Fibroblast of lung (primary cell): ENCODE data around the gene IFIT1. TPM values are rescaled to one million over a fixed set of nuclear protein-coding genes. Genes with fewer than 3 reads are reported as not detected.

ENCODE experiments used
- DNase-seq, 2 donors: peaks; one replicate each; pipeline versions ENCODE4 v3.0.0 to v3.0.0-alpha.2; 2010; ENCODE audit warnings: low read depth in 2 of 2
- H2AFZ ChIP-seq: 2 replicates; pipeline ENCODE4 v1.5.1; 2012; ENCODE audit warnings: low read length, control low read depth, inconsistent platforms
- H3K27ac ChIP-seq: 2 replicates; pipeline ENCODE4 v1.5.1; 2011; ENCODE audit warnings: low read length, control low read depth; ENCODE audit not compliant: insufficient read depth
- H3K27me3 ChIP-seq: 2 replicates; pipeline ENCODE4 v1.5.1; 2011; ENCODE audit warnings: mild to moderate bottlenecking, low read length; ENCODE audit not compliant: control insufficient read depth, insufficient read depth
- H3K36me3 ChIP-seq: 2 replicates; pipeline ENCODE4 v1.5.1; 2011; ENCODE audit warnings: low read length; ENCODE audit not compliant: control insufficient read depth, insufficient read depth
- H3K4me1 ChIP-seq: 2 replicates; pipeline ENCODE4 v1.5.1; 2011; ENCODE audit warnings: low read length; ENCODE audit not compliant: control insufficient read depth, insufficient read depth; ENCODE audit errors: extremely low read depth
- H3K4me2 ChIP-seq: 2 replicates; pipeline ENCODE4 v1.5.1; 2011; ENCODE audit warnings: low read length, control low read depth; ENCODE audit not compliant: insufficient read depth; ENCODE audit errors: extremely low read depth
- H3K4me3 ChIP-seq, 4 experiments: fragments of 200-600 bp in 1 of 4; sonication (generic) in 1 of 4; replicated peaks in 1 of 4; 2 replicates each; pipeline ENCODE4 v1.5.1; 2011 to 2016; ENCODE audit warnings: low read length in 4 of 4, low read depth in 3 of 4, mild to moderate bottlenecking in 3 of 4, control low read depth in 2 of 4, inconsistent platforms in 1 of 4, mixed read lengths in 1 of 4; ENCODE audit not compliant: insufficient read depth in 1 of 4; ENCODE audit errors: control extremely low read depth in 1 of 4
- H3K79me2 ChIP-seq: 2 replicates; pipeline ENCODE4 v1.5.1; 2012; ENCODE audit warnings: mild to moderate bottlenecking, low read length, inconsistent platforms; ENCODE audit not compliant: control insufficient read depth, insufficient read depth
- H3K9ac ChIP-seq: 2 replicates; pipeline ENCODE4 v1.5.1; 2011; ENCODE audit warnings: mild to moderate bottlenecking, low read length, control low read depth; ENCODE audit not compliant: insufficient read depth
- H3K9me3 ChIP-seq: 2 replicates; pipeline ENCODE4 v1.5.1; 2012; ENCODE audit warnings: low read depth, low read length; ENCODE audit not compliant: control insufficient read depth, insufficient read depth
- H4K20me1 ChIP-seq: 2 replicates; pipeline ENCODE4 v1.5.1; 2011; ENCODE audit warnings: low read length; ENCODE audit not compliant: control insufficient read depth, insufficient read depth; ENCODE audit errors: extremely low read depth
- EZH2 ChIP-seq: IDR thresholded peaks from 2 replicates; pipeline ENCODE4 v1.5.1; 2012; ENCODE audit warnings: low read length, control low read depth, mild to moderate bottlenecking; ENCODE audit errors: missing control alignments
- polyA plus RNA-seq, 2 donors: library from polyadenylated mRNA; depleted of rRNA in 1 of 2; stranded (reverse) in 1 of 2; unstranded in 1 of 2; fragments of >200 nt; gene quantifications; 2 replicates each; pipeline ENCODE4 v1.2.1, GENCODE V29; 2011 to 2012; ENCODE audit warnings: missing spikeins in 1 of 2
- total RNA-seq: library from RNA; depleted of rRNA; stranded (reverse); fragments of >200 nt; gene quantifications from 2 replicates; pipeline ENCODE4 v1.2.1, GENCODE V29; 2014
- TF ChIP-seq, protein P1 (sequence below), 2 donors: IDR thresholded peaks in 1 of 2; conservative IDR thresholded peaks in 1 of 2; 1 replicate in 1 of 2; 2 replicates in 1 of 2; pipeline ENCODE4 v1.5.1; 2011 to 2012; ENCODE audit warnings: low read length in 2 of 2, control low read depth in 1 of 2, inconsistent platforms in 1 of 2, low read depth in 1 of 2, mild to moderate bottlenecking in 1 of 2

IFIT1 gene
- total and polyA plus RNA-seq, 2 donors (not counting 1 experiment from before 2014, with no cell fraction given) = 25.8 to 71.4 TPM

DNA sequence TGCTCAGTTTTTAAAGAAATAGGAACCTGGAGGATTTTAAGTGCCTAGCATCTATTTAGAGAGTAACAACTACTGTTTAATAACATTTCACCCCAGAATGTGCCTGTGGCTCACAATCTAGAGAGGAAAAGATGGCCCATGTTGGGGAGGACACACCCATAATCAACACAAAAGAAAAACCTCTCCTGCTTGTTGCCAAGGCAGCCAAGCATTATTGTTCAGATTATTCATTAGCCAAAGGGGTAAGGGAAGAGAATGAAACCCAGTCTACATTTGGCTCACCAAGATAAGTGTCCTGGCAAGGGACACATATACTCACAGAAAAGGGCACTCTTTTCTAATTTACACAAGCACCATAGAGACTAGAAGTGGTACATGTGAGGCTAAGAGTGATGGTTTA lies 32.3 kb upstream of the IFIT1 start:
- no peak for DNase-seq
- Histone ChIP-seq H3K4me1 (peaks cover 12% of the 10 kb centered on the region), H3K79me2 (no peaks in the 10 kb centered on the region), H3K27me3 (no peaks in the 10 kb centered on the region), H3K9me3 (no peaks in the 10 kb centered on the region), H3K36me3 (no peaks in the 10 kb centered on the region), H3K27ac (no peak overlapping the region), H2AFZ (no peak overlapping the region), H3K4me2 (no peak overlapping the region), H3K4me3 (no peak overlapping the region), H4K20me1 (no peaks in the 10 kb centered on the region), H3K9ac (no peak overlapping the region)
- TF ChIP-seq EZH2 = no peak
- TF ChIP-seq, protein P1, sequence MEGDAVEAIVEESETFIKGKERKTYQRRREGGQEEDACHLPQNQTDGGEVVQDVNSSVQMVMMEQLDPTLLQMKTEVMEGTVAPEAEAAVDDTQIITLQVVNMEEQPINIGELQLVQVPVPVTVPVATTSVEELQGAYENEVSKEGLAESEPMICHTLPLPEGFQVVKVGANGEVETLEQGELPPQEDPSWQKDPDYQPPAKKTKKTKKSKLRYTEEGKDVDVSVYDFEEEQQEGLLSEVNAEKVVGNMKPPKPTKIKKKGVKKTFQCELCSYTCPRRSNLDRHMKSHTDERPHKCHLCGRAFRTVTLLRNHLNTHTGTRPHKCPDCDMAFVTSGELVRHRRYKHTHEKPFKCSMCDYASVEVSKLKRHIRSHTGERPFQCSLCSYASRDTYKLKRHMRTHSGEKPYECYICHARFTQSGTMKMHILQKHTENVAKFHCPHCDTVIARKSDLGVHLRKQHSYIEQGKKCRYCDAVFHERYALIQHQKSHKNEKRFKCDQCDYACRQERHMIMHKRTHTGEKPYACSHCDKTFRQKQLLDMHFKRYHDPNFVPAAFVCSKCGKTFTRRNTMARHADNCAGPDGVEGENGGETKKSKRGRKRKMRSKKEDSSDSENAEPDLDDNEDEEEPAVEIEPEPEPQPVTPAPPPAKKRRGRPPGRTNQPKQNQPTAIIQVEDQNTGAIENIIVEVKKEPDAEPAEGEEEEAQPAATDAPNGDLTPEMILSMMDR (conservative IDR thresholded peaks at IDR 0.05 in 1 of 2, IDR thresholded peaks at IDR 0.05 in 1 of 2; ENCODE audit: low read depth in 1 of 2, low read length in 2 of 2) = no peak

DNA sequence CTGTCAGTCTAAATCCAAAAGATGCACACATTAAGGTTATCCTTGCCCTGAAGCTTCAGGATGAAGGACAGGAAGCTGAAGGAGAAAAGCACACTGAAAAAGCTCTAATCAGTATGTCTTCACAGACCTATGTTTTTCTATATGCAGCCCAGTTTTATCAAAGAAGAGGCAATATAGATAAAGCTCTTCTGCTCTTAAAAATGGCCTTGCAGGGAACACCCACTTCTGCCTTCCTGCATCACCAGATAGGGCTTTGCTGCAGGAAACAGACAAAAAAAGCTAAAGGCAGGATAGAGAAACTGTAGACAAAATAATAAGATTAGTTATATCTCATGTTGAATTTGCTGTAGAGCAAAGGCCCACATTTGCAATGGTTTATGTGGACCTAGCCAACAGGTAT lies 29.5 kb upstream of the IFIT1 start:
- no peak for TF ChIP-seq EZH2
- TF ChIP-seq, protein P1 (conservative IDR thresholded peaks at IDR 0.05 in 1 of 2, IDR thresholded peaks at IDR 0.05 in 1 of 2; ENCODE audit: low read depth in 1 of 2, low read length in 2 of 2) = no peak
- no peaks in the 10 kb centered on the region for H3K79me2 ChIP-seq
- no peak for DNase-seq
- H3K4me3 ChIP-seq = no peak overlapping the region
- H4K20me1 ChIP-seq = no peaks in the 10 kb centered on the region
- H3K4me1 ChIP-seq = no peaks in the 10 kb centered on the region
- H3K4me2 ChIP-seq = no peak overlapping the region
- H2AFZ ChIP-seq = no peak overlapping the region
- H3K9me3 ChIP-seq = no peaks in the 10 kb centered on the region
- no peaks in the 10 kb centered on the region for H3K27me3 ChIP-seq
- H3K9ac ChIP-seq = no peak overlapping the region
- no peak overlapping the region for H3K27ac ChIP-seq
- no peaks in the 10 kb centered on the region for H3K36me3 ChIP-seq

DNA sequence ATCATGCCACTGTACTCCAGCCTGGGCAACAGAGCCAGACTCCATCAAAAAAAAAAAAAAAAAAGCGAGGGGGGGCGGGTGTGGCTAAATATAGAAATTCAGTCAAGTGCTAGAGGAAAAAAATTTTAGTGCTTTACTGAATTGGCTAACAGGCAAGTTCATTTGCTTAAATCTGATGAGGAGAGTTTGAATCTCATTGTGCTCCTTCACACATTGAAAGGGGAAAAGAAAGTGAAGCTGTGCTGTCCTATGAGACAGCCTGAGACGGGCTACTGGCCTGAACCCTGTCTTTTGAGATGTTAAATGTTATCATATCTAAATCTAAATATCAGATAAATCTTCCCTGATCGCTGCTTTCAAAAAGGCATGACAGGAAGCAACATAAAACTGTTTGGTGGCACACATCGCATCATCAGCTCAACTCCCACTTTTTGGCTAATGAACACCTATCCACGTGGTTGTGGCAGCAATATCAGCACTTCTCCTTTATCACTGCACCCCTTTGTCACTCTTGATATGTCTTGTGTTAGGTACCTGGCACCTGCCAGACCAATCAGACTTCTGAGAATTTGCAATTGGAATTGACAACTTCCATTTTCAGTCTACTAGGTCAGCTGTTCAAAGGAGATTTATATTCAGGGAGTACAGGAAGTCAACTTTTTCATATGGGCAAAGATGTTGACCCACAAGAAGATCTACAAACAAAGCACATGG lies 28.5 kb upstream of the IFIT1 start:
- H3K4me3 ChIP-seq = no peak overlapping the region
- DNase-seq = no peak
- H3K27ac ChIP-seq = no peak overlapping the region
- no peaks in the 10 kb centered on the region for H3K9me3 ChIP-seq
- no peak overlapping the region for H3K4me2 ChIP-seq
- no peaks in the 10 kb centered on the region for H3K36me3 ChIP-seq
- no peaks in the 10 kb centered on the region for H3K27me3 ChIP-seq
- H3K4me1 ChIP-seq = no peaks in the 10 kb centered on the region
- no peak for TF ChIP-seq EZH2
- TF ChIP-seq, protein P1 (conservative IDR thresholded peaks at IDR 0.05 in 1 of 2, IDR thresholded peaks at IDR 0.05 in 1 of 2; ENCODE audit: low read depth in 1 of 2, low read length in 2 of 2) = no peak
- H2AFZ ChIP-seq = no peak overlapping the region
- H4K20me1 ChIP-seq = no peaks in the 10 kb centered on the region
- H3K9ac ChIP-seq = no peak overlapping the region
- no peaks in the 10 kb centered on the region for H3K79me2 ChIP-seq
